ENCODE results near the gene LRRC32.

- no peak for TF ChIP-seq CTCF (IDR thresholded peaks at IDR 0.05)
- no peak for TF ChIP-seq POLR2A (IDR thresholded peaks at IDR 0.05)
Measured at GRCh38 chr11:76622493-76623094, 48.0 kb downstream of the LRRC32 start.
